ENCODE measurements around the gene CHST15.
"Not testable (repeated sequence)": the region's sequence is repeated elsewhere in the genome, so short reads cannot be mapped to it uniquely, and the experiment has no call there.

The CHST15 gene

GRCh38 chr10:124099604-124100003 is 6.2 kb upstream of the CHST15 start:
- DNase-seq (ENCODE audit: low read depth in 3 of 3) = no peak

GRCh38 chr10:124098575-124098974 is 5.2 kb upstream of the CHST15 start:
- no peak for DNase-seq (ENCODE audit: low read depth in 3 of 3)

GRCh38 chr10:124097883-124098282 is 4.5 kb upstream of the CHST15 start:
- DNase-seq (ENCODE audit: low read depth in 3 of 3) = no peak

GRCh38 chr10:124096494-124096893 is 3.1 kb upstream of the CHST15 start:
- no peak for DNase-seq (ENCODE audit: low read depth in 3 of 3)

DNA sequence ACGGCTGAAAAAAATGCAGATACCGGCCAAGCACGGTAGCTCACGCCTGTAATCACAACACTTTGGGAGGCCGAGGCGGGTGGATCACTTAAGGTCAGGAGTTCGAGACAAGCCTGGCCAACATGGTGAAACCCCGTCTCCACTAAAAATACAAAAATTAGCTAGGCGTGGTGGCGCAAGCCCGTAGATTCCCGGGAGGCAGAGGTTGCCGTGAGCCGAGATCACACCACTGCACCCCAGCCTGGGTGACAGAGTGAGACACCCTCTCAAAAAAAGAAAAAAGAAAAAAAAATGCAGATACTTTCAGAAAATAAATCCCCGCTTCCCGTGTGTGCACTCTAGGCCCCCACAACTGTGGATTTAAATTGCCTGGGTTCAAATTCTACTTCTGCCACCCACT is 2.4 kb upstream of the CHST15 start:
- DNase-seq (ENCODE audit: low read depth in 3 of 3) = not testable (repeated sequence)

- DNase-seq (ENCODE audit: low read depth in 3 of 3) = no peak
Measured at GRCh38 chr10:124095096-124095495, 1.7 kb upstream of the CHST15 start.

- DNase-seq (ENCODE audit: low read depth in 3 of 3) = no peak
Measured at GRCh38 chr10:124094419-124094785, 1.0 kb upstream of the CHST15 start.

DNA sequence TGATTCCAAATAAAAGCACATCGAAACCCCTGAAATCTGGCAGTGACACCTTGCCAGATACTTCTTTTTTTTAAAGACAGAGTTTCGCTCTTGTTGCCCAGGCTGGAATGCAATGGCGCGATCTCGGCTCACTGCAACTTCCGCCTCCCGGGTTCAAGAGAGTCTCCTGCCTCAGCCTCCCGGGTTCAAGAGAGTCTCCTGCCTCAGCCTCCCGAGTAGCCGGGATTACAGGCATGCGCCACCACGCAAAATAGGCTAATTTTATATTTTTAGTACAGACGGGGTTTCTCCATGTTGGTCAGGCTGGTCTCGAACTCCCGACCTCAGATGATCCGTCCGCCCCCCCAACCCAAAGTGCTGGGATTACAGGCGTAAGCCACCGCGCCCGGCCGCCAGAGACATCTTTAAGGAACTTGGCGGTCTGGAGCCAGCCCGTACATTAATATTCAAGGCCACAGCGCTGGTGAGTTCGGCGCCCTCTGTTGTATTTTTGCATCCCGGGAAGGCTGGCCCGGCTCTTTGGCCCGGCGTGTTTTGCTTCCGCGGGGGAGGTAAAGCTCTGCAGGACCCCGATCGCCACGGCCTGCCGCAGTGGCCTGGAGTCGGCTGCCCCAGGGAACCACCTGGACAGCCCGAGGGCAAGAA is 498 bp upstream of the CHST15 start:
- not testable (repeated sequence) for DNase-seq (ENCODE audit: low read depth in 3 of 3)

DNA sequence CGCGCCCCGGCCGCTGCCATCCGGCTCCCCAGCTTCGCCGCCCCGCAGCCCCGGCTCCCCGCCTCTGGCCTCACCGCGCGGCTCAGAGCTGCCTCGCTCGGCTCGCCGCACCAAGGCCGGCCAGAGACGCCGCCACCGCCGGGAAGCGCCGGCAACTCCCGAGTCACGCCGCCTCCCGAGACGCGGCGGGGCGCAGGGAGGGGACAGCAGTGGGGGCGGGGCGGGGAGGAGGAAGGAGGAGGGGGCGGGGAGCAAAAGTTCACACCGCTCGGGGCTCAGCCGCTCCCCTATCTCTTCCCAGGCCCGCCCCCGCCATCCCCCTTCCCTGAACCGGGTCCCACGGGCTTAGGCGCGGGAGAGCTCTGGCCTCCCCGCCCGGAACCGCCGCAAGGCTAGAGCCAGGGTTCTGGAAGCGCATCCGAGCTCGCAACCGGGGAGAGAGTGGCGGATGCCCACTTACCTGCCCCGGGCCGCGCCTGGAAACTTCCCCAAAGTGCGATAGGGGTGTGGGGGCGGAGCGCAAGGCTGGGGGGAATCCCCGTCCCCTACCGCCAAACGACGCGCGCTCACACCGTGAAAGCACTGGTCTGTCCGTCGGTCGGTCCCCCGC is 1.0 kb downstream of the CHST15 start:
- no peak for DNase-seq (ENCODE audit: low read depth in 3 of 3)

DNA sequence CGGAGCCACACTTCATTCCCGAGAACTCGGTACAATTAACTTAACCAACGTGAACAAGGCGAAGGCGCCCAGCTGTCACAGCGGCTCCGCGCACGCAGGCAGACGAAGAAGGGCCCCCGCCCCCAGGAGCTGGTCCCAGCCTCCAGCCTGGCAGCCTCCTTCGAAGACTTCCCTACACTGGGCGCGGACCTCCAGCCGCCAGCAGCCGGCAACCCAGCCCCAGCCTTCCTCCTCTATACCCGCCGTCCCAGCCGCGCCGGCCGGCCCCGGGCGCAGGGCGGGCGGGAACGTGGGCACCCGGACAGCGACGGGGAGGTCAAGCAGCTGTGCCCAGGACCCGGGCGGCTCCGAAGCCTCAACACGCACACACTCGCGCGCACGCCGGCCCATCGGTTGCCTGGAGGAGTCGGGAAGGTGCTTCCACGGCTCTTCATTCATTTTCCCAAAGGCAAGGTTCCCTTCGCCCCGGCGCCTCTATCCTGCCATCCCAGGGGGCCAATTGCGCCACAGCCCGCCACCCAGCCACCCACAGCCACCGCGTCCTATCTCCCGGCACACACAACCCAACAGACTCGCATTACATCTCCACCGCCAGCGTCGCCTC is 1.6 kb downstream of the CHST15 start:
- no peak for DNase-seq (ENCODE audit: low read depth in 3 of 3)

DNA sequence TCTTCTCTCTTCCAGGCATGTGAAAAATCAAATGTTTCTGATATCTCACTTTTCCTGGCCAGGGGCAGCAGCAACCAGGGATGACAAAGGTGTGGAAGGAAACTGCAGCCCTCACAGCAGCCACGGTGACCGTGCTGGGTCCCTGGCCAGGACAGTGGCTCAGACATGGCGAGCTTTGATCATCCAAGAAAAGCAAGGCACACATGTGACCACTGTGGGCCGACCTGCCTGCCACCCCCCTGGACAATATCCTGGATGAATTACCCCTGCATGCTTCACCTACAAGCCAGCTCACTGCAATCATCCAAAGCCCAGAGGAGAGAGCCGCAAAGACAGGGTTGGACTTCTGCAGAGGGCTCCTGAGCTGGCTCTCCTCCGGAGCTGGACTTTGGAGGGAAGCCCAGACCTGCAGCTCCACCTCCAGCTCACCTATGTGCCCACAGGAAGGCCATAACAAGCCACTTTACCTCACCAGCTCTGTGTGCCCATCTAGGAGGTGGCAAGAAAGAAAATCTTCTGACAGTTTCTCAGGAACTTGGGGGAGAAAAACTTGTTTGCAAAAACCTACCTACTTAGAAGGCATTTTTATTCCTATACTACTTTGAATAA is 2.7 kb downstream of the CHST15 start:
- DNase-seq (ENCODE audit: low read depth in 3 of 3) = no peak

- no peak for DNase-seq (ENCODE audit: low read depth in 3 of 3)
Measured at GRCh38 chr10:124089859-124090258, 3.5 kb downstream of the CHST15 start.

DNA sequence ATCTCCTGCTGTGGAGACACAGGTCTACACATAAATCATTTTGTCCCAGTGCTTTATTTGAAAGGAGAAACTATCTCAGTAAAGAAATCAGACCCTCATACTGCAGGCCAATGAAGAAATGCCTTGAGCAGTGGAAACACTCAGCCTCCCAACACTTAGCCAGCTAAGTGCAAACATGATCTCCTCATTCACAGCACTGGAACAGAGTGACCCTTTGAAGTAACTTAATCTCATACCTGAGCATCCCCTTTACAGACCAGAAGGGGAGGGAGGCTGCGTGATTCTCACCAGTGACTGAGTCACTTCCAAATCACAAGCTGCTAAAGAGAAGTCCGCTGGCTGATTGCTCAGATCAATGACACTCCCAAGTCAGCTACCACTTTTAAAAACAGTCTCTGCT is 4.5 kb downstream of the CHST15 start:
- DNase-seq (ENCODE audit: low read depth in 3 of 3) = no peak

GRCh38 chr10:124087672-124088634 is 5.4 kb downstream of the CHST15 start:
- no peak for DNase-seq (ENCODE audit: low read depth in 3 of 3)

DNA sequence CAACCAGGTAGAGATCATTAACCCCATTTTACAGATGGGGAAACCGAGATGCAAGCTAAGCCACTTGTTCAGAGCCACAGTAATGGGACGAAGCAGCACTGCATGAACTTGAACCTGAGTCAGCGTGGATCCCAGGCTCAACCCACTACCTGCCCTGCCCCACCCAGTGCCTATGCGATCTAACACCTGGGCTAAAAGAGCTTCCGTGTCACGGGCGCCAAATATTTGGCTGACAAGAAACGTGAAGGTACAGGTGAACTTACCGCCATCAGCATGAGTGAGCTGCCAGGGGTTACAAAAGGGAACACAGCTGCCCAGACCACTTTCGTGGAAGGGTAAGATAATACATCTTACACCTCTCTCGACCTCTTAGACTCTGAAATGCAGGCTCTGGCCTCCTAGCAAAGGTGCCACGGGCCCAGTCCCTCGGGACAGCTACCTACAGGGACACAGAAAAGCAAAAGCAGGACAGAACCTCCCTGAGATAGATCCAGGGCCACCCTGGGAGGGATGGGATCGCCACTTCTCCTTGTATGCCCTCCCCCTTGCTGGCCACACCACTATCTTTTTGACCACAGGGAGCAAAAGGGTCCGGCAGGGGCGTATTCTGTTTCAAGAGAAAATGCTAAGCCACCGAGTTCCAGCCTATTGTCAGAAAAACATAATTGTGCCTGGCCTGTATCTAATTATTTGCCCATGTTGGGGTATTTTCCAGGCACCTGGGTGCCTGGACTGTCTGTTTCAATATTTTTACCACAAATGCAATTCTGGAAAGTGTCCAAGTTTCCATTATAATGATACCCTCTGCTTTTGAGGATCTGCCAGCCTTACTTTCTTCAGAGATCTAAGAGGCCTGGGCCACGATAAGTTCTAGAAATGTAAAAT is 6.4 kb downstream of the CHST15 start:
- no peak for DNase-seq (ENCODE audit: low read depth in 3 of 3)

GRCh38 chr10:124086097-124086710 is 7.2 kb downstream of the CHST15 start:
- DNase-seq (ENCODE audit: low read depth in 3 of 3) = no peak

DNA sequence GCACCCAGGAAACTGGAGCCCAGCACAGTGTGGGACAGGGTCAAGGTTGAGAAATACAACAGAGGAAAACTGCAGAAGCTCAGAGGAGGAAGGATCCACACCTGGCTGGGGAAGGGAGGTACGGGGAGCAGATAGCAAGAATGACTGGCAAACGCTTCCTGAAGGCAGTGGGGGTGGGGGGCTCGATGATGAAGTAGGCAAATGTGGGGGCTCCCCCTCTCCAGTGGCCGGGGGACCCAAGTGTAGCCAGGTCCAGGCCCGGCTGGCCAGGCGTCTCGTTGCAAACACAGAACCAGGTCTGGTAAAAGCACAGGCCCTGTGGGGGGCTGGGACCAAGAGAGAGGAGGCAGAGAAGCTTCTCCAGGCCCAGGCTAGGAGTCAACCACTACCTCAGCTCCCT is 7.7 kb downstream of the CHST15 start:
- DNase-seq (ENCODE audit: low read depth in 3 of 3) = no peak

DNA sequence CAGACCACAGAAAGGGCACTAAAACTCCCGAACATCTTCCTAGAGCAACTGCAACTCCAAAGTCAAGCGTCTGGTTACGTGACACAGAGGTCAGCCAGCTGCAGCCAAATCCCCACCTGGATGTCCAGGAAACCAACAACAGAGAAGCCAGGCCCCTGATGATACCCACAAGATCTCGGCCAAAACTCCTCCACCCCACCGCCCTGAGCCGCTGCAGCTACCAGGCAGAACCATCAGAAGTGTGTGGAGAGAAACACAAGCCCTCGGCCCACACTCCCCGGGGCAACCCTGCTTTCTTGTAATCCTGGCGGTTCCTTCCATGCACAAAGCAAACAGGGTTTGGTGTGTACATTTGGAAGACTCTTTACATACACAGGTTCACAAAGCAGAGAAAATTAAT is 8.7 kb downstream of the CHST15 start:
- DNase-seq (ENCODE audit: low read depth in 3 of 3) = no peak

DNA sequence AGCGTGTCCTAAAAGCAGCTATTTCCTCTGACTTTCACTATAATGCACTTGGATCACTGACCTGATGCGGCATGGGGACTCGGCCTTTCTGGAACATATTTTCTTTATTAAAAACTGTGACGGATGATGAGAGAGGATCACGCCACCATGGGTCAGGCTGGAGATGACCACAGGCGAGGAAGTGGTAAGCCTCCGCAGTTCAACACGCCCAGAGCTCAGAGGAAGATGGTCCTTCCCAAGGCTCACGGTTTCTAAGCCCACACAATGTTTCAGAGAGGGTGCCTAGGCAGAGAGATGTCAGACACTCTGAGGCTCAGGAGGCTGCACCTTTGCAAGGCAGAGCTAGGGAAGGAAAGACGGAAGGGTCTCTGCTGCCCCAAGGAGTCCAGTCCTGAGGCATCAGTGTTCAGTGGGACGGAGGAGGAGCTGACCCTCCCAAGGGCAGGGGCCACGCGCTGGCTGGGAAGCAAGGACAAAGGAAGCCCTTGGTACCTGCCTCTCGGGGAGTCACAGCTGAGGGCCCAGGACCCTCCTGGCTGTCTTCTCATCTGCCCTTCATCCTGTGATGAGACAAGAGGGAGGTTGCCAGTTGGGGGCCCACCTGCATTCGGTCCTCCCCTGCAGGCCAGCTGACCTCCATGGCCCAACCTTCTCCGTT is 9.5 kb downstream of the CHST15 start:
- no peak for DNase-seq (ENCODE audit: low read depth in 3 of 3)

Data from stimulated activated CD4-positive, alpha-beta T cell treated with anti-CD3 and anti-CD28 coated beads, TNF-alpha, amount 100 ng/mL, for 48 hours (primary cell).